ENCODE data around the gene SLF2.

- TF ChIP-seq, protein P1, sequence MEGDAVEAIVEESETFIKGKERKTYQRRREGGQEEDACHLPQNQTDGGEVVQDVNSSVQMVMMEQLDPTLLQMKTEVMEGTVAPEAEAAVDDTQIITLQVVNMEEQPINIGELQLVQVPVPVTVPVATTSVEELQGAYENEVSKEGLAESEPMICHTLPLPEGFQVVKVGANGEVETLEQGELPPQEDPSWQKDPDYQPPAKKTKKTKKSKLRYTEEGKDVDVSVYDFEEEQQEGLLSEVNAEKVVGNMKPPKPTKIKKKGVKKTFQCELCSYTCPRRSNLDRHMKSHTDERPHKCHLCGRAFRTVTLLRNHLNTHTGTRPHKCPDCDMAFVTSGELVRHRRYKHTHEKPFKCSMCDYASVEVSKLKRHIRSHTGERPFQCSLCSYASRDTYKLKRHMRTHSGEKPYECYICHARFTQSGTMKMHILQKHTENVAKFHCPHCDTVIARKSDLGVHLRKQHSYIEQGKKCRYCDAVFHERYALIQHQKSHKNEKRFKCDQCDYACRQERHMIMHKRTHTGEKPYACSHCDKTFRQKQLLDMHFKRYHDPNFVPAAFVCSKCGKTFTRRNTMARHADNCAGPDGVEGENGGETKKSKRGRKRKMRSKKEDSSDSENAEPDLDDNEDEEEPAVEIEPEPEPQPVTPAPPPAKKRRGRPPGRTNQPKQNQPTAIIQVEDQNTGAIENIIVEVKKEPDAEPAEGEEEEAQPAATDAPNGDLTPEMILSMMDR (IDR thresholded peaks at IDR 0.05; ENCODE audit: low read length), result no peak
- TF ChIP-seq EZH2 (IDR thresholded peaks at IDR 0.05; ENCODE audit: borderline replicate concordance, low read length), result no peak
Observed at GRCh38 chr10:100988166-100988565, 75.4 kb downstream of the SLF2 start.
